ENCODE data around the gene CCDC34.

CCDC34 gene

GRCh38 chr11:27355575-27356104 lies 7.4 kb downstream of the CCDC34 start:
- no peak for DNase-seq (ENCODE audit: low read depth)
- H3K4me3 ChIP-seq (ENCODE audit: low read depth, low read length), result no peak overlapping the region
- TF ChIP-seq CTCF (IDR thresholded peaks at IDR 0.05; ENCODE audit: control insufficient read depth, extremely low read depth, insufficient read depth), result no peak

- H3K4me3 ChIP-seq (ENCODE audit: low read depth, low read length), result no peak overlapping the region
- DNase-seq (ENCODE audit: low read depth), result no peak
- no peak for TF ChIP-seq CTCF (IDR thresholded peaks at IDR 0.05; ENCODE audit: control insufficient read depth, extremely low read depth, insufficient read depth)
Observed at GRCh38 chr11:27354359-27354965, 8.6 kb downstream of the CCDC34 start.

- no peak for DNase-seq (ENCODE audit: low read depth)
- H3K4me3 ChIP-seq (ENCODE audit: low read depth, low read length), result no peak overlapping the region
- no peak for TF ChIP-seq CTCF (IDR thresholded peaks at IDR 0.05; ENCODE audit: control insufficient read depth, extremely low read depth, insufficient read depth)
Observed at GRCh38 chr11:27353593-27354358, 9.2 kb downstream of the CCDC34 start.

- TF ChIP-seq CTCF (IDR thresholded peaks at IDR 0.05; ENCODE audit: control insufficient read depth, extremely low read depth, insufficient read depth), result no peak
- H3K4me3 ChIP-seq (ENCODE audit: low read depth, low read length), result no peak overlapping the region
- no peak for DNase-seq (ENCODE audit: low read depth)
Observed at GRCh38 chr11:27352781-27353180, 10.2 kb downstream of the CCDC34 start.

GRCh38 chr11:27350511-27350910 lies 12.5 kb downstream of the CCDC34 start:
- TF ChIP-seq CTCF (IDR thresholded peaks at IDR 0.05; ENCODE audit: control insufficient read depth, extremely low read depth, insufficient read depth), result no peak
- DNase-seq (ENCODE audit: low read depth), result no peak
- H3K4me3 ChIP-seq (ENCODE audit: low read depth, low read length), result no peak overlapping the region

GRCh38 chr11:27349919-27350318 lies 13.1 kb downstream of the CCDC34 start:
- no peak overlapping the region for H3K4me3 ChIP-seq (ENCODE audit: low read depth, low read length)
- no peak for DNase-seq (ENCODE audit: low read depth)
- TF ChIP-seq CTCF (IDR thresholded peaks at IDR 0.05; ENCODE audit: control insufficient read depth, extremely low read depth, insufficient read depth), result no peak
